Cardiac fibroblast (primary cell): Measurements from ENCODE around the gene HSPB6.
A peak's percentile ranks its signal among the peaks of the same experiment; 100 is the strongest.

ENCODE experiments used
- DNase-seq, 2 donors: peaks; one replicate each; pipeline versions ENCODE4 v3.0.0 to v3.0.0-alpha.2; 2010; ENCODE audit warnings: low read depth in 2 of 2
- H3K4me3 ChIP-seq, 2 donors: replicated peaks in 1 of 2; 1 replicate in 1 of 2; 2 replicates in 1 of 2; pipeline ENCODE4 v1.5.1; 2011; ENCODE audit warnings: low read depth in 2 of 2, low read length in 2 of 2, mild to moderate bottlenecking in 2 of 2, moderate library complexity in 1 of 2
- CTCF ChIP-seq: IDR thresholded peaks from one replicate; pipeline ENCODE4 v1.5.1; 2011; ENCODE audit warnings: low read depth, mild to moderate bottlenecking, low read length, inconsistent platforms

Gene HSPB6

GRCh38 chr19:35751839-35752745, 4.7 kb downstream of the HSPB6 start:
- TF ChIP-seq CTCF: no peak
- DNase-seq: no peak
- no peak overlapping the region for H3K4me3 ChIP-seq

GRCh38 chr19:35750167-35750566, 6.7 kb downstream of the HSPB6 start:
- no peak for TF ChIP-seq CTCF
- no peak overlapping the region for H3K4me3 ChIP-seq
- DNase-seq: no peak

DNA sequence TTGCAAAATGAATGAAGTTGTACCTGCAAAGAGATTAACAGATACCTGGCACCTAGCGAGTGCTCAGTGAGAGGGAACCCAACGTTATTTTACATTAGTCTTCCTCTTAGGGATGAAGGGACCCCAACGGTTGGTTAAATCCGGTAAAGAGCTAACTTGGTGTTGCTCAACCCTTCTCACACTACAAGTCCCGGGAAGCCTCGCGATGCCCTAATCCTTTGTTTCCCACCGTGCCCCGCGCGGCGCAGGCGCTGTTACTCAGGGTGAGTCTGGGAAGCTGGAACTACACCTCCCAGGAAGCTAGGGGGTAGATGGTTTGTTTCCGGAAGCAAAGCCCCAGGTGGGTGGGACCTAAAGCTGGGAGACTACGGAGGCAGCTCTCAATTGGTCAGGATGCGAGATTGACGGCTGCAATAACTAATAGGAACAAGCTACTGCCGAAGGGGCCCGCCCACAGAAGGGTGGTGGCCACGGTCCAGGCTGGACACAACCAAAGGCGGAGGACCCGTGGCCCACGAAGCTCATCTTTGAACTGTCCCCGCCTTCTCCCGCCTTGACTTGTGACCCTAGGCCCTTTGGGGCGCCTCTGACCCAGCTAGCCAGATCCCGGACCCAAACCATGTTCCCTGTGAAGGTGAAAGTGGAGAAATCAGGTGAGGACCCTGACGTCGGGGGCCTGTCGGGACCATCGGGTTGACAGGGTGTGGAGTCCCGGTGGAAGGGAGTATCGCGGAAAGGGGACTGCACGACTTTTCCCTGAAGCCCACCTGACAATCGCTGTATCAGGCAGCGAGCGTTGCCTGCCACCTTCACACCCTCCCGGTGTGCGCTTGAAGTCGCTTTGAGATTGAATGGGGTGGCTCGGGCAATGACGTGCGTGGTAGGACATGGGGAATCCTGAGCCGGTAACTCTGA, 8.5 kb downstream of the HSPB6 start, which contains the start of gene LIN37:
TSS of gene LIN37 (plus strand) at position 471 of the 915 bp plus-strand sequence. CDS start at position 620, 149 bp downstream.
- TF ChIP-seq CTCF: no peak
- peak within 1 kb of the TSS; percentile 98 to 99 for H3K4me3 ChIP-seq
- peak; percentile 100 for DNase-seq

DNA sequence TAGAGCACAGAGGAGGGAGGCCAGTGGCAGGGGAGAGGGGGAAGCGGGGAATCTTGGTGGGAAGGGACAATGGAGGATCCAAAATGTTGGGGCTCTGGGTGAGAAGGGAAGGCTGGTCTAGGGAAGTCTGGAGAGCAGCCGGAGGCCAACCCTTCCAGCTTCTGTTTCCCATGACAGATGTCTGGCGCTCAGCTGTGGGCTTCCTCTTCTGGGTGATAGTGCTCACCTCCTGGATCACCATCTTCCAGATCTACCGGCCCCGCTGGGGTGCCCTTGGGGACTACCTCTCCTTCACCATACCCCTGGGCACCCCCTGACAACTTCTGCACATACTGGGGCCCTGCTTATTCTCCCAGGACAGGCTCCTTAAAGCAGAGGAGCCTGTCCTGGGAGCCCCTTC, 10.3 kb downstream of the HSPB6 start:
- TF ChIP-seq CTCF: no peak
- H3K4me3 ChIP-seq: peak overlapping the region; percentile 76 to 86

DNA sequence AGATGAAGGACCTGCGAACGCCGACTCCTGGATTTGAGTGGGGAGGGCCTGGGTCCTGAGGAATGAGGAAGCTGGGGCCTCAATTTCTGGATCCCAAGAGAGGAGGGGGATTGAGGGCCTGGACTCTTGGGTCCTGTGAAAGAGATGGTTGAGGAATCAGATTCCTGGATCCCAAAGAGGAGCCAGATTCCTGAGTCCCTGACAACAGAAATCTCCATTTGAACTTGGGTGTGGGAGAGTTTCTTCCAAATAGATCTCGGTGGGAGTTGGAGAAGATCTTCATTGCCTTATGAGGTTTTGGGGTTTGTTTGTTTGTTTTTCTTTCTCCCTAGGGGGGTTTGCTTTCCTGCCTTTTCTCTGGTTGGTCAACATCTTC, 10.8 kb downstream of the HSPB6 start:
- peak overlapping the region; percentile 76 to 86 for H3K4me3 ChIP-seq
- no peak for DNase-seq
- TF ChIP-seq CTCF: no peak

More for the DNA sequence above, 10.3 kb downstream of the HSPB6 start:
- DNase-seq: no peak

DNA sequence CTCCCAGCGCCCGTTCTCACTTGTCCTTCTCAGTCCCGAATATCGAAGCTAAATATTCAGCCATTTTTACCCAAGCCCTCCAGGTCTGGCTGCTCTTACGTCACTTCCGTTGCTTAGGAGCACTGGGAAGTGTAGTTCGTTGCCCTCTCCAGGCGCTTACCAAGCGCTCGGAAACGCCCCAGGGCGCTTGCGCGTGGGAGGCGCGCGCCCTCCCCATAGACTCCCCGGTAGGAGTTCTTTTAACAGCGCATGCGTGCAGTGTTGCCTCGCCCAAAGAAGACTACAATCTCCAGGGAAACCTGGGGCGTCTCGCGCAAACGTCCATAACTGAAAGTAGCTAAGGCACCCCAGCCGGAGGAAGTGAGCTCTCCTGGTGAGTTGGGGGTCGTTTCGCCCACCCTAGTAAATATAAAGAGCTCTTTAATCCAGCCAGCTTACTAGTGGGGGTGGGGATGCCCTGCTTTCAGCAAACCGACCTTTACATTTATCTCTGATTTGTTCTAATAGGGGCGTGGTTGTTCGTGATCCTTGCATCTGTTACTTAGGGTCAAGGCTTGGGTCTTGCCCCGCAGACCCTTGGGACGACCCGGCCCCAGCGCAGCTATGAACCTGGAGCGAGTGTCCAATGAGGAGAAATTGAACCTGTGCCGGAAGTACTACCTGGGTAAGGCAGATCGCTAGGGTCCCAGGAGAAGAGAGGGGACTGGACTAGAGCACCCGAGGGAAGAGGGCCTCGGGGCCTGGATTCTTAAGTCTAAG, 11.3 kb downstream of the HSPB6 start, which contains the start of the genes PSENEN and U2AF1L4:
TSS of gene PSENEN (plus strand) at position 324 of the 759 bp plus-strand sequence. CDS start at position 604, 280 bp downstream.
TSS of gene U2AF1L4 (minus strand) at position 91 of the 759 bp plus-strand sequence. CDS start at position 64, 27 bp downstream.
- peak within 1 kb of the TSS; percentile 76 to 86 for H3K4me3 ChIP-seq
- DNase-seq: peak; percentile 100
- no peak for TF ChIP-seq CTCF
